GM12874 (cell line): Measurements from ENCODE around the gene RNF208.

Experiments used
- TF ChIP-seq, protein P1 (sequence below): IDR thresholded peaks from 2 replicates; pipeline ENCODE4 v1.5.1; 2011; ENCODE audit warnings: low read depth, mild to moderate bottlenecking, control low read depth, low read length, moderate library complexity; ENCODE audit not compliant: insufficient read depth

Gene RNF208

DNA sequence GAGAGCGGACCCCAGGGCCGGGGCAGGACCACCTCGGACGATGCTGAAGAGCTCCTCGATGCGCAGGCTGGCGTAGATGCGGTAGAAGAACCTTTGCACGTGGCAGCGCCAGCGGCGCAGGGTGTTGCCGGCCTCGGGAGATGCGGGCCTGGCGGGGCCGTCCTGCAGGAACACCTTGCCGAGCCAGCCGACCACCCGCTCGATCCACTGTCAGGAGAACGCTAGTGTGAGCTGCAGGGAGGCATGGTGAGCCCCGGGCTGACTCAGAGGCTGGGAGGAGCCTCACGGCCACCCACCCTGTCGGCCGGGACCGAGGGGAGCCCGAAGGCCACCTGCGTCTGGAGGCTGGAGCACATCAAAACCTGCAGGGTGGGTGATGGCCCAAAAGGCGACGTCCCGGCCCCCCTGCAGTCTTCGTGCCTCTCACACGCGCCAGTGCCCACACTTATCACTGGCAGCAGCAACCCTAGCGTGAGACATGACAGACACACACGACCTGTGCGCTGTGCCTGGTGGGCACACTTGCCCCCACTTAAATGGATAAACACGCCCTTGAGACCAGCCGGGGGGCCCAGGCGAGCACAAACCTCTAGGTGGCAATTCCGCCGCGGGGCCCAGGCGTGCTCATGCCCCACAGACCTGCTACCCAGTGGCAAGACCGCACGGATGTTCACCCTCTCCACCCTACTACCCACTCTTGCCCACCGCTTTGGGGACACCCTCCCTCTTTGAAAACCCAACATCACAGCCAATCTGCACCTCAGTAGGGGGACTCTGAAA, 37.0 kb downstream of the RNF208 start:
- TF ChIP-seq, protein P1, sequence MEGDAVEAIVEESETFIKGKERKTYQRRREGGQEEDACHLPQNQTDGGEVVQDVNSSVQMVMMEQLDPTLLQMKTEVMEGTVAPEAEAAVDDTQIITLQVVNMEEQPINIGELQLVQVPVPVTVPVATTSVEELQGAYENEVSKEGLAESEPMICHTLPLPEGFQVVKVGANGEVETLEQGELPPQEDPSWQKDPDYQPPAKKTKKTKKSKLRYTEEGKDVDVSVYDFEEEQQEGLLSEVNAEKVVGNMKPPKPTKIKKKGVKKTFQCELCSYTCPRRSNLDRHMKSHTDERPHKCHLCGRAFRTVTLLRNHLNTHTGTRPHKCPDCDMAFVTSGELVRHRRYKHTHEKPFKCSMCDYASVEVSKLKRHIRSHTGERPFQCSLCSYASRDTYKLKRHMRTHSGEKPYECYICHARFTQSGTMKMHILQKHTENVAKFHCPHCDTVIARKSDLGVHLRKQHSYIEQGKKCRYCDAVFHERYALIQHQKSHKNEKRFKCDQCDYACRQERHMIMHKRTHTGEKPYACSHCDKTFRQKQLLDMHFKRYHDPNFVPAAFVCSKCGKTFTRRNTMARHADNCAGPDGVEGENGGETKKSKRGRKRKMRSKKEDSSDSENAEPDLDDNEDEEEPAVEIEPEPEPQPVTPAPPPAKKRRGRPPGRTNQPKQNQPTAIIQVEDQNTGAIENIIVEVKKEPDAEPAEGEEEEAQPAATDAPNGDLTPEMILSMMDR = no peak

DNA sequence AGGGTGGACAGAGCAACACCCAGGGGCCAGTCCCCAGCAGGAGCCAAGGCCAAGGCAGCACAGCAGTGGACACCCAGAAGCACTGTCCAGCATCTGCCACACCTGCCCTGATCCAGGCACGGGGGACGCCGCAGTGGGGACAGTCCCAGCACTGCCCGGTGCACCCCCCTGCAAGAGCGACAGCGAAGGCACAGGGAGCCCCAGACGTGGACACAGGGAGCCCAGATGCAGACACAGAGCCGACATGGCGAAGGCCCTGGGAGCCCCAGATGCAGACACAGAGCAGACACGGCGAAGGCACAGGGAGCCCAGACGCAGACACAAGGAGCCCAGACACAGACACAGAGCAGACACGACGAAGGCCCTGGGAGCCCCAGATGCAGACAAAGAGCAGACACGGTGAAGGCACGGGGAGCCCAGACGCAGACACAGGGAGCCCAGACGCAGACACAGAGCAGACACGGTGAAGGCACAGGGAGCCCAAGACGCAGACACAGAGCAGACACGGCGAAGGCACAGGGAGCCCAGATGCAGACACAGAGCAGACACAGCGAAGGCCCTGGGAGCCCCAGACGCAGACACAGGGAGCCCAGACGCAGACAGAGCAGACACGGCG, 38.0 kb downstream of the RNF208 start:
- TF ChIP-seq, protein P1 = no peak

DNA sequence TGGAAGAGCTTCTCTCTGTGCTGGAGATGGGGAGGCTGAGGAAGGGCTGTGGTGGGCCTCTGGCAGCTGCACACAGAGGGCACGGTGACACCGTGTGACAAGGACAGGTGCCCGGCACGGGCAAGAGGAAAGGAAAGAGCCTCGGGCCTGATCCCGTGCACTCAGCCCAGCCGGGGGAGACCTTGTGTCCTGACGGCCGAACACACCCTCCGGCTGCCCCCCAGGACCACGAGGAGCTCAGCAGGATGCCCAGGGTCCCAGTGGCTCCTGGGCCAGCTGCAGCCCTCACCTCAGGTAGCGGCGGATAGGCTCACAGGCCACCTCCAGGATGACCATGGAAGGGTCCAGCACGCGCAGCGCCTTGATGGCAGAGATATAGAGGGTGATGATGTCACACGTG, 39.2 kb downstream of the RNF208 start:
- TF ChIP-seq, protein P1 = no peak

DNA sequence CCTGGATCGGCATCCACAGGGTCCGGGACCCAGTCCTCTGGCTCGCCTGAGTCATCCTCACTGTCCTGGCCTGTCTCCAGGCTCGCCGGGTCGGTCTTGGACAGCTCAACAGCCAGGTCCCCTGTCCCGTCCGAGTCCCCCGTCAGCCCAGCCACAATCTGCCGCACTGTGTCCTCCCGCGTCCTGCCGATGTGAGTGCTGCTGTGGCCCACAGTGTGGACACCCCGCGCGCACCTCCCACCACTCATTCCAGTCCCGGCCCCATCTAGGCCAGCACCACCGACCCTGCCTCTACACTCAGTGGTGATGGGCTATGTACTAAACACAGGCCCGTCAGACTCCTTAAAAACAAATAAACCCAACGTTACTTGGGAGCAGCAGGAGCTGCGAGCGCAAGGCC, 40.4 kb downstream of the RNF208 start:
- TF ChIP-seq, protein P1 = no peak

DNA sequence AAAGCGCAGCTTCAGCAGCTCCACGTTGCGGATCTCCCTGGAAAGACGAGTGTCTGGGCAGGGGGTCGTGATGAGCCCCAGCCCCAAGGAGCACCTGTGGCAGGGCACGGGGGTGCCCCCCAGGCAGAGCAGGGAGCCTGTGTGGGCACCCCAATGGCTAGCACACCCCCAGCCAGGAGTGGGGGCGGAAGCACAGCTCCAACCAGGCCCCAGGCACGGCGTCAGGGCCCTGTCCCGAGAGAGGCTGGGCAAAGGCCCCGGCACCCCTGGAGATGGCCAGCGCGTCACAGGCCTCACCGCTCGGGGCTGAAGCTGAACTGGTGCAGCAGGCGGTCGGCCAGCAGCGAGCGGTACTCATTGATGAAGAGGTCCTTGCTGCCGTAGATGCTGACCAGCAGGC, 41.5 kb downstream of the RNF208 start:
- TF ChIP-seq, protein P1 = no peak

DNA sequence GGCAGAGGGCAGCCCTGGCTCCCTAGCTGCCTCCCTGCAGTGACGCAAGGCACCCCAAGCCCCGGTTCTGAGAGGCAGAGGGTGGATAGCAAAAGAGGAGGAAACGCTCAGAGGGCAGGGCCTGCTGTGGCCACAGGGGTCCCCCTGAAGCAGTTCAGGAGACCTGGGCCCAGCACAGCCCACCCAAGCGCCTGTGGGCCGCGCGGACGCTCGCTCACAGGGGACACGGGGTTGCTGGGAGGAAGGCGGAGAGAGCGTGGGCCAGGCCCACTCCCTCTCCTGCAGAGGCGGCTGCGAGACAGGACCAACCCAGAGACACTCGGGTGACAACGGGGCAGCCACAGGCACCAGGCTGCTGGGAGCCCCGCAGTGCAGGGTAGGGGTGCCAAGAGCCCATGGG, 42.3 kb downstream of the RNF208 start:
- TF ChIP-seq, protein P1 = no peak

DNA sequence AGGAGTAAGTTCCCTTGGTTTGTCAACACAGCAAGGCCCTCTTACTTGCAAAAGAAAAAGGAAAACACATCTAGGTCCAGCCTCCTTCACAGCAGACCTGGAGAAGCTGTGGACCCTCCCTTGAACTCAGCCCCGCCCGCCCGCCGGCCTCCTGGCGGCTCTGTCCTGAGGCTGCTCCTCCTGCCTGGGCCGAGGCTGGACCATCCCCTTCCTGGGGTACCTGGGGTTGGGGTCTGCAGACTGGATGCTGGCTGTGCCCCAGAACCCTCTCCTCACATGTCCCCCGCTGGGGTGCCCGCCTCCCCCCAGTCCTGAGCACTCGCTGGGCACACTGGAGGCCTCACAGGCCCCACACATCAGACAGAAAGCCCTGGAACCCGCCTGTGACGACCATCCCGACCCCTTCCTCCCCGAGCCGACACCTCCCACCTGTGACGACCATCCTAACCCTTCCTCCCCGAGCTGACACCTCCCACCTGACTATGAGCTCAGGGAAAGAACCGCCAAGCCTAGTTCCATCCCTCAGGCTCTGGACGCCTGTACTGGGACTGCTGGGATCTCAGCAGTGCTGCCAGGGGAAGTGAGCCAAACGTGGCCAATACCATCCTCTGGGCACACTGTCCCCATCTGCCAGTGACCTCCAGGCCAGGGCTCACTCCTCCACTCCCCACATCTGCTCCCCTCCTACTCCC, 43.0 kb downstream of the RNF208 start:
- TF ChIP-seq, protein P1 = no peak
